ENCODE results near the gene PGBD1. TPM values are rescaled to one million over a fixed set of nuclear protein-coding genes. Genes with fewer than 3 reads are reported as not detected.

PGBD1 gene
- total RNA-seq, 1 donor = 5.6 TPM

DNA sequence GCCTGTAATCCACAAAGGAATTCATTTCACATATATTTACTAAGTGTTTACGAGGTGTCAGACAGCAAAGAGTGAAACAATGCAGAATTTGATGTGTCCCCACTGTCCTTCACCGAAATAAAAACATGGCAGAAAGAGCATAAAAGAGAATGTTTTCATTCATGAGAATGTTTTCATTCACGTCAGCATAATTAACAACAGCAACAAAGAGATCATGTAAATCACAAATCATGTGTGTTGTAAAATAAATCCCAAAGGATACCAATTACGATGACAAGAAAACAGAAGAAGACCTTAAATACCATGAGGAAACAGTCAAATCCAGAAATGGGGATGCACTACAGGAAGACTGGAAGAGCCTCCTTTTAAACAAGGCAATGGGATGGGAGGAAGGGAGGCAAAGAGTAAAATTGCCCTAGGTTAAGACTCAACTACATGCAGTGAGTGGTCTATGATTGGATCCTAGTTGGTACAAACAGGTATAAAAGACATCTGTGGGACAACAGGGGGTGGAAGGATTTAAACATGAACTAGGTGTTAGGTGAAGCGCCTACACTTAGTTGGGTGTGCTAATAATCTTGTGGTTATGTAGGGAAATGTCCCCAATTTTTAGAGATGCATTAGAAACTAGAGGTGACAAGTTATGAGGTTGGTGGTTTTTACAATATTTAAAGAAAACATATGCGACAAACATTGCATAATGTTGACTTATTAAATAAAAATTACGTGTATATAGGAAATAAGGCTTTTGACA, 53.1 kb downstream of the PGBD1 start:
- TF ChIP-seq, protein P1, sequence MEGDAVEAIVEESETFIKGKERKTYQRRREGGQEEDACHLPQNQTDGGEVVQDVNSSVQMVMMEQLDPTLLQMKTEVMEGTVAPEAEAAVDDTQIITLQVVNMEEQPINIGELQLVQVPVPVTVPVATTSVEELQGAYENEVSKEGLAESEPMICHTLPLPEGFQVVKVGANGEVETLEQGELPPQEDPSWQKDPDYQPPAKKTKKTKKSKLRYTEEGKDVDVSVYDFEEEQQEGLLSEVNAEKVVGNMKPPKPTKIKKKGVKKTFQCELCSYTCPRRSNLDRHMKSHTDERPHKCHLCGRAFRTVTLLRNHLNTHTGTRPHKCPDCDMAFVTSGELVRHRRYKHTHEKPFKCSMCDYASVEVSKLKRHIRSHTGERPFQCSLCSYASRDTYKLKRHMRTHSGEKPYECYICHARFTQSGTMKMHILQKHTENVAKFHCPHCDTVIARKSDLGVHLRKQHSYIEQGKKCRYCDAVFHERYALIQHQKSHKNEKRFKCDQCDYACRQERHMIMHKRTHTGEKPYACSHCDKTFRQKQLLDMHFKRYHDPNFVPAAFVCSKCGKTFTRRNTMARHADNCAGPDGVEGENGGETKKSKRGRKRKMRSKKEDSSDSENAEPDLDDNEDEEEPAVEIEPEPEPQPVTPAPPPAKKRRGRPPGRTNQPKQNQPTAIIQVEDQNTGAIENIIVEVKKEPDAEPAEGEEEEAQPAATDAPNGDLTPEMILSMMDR (IDR thresholded peaks at IDR 0.05; ENCODE audit: insufficient read depth, low read depth, low read length) = no peak
- H3K4me3 ChIP-seq (ENCODE audit: low read depth, low read length) = no peak overlapping the region
- DNase-seq (ENCODE audit: low read depth) = no peak

DNA sequence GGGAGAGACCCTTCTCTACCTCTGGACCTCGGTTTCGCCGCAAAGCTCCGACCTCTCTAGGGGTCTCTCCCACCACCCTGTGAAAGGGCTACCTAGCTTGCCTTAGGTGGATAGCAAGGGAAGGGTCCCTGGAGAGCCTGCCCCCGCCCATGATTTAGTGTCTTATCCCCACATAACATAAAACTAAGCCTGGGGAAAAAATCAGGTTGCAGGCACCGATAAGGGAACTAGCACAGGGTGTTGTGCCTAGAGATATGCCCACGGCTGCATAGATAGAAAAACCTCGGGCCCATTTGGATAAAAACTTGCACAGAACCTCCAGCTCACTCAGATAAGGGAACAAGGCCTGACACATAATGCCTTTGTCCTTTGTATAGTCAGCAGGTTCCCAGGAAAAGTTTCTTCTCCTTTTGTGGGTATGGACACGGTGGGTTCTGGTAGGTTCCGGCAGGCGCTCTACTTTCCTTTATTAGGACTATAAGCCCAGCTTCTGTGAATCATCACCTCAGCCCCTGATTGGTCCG, 53.7 kb downstream of the PGBD1 start:
- TF ChIP-seq, protein P1 (IDR thresholded peaks at IDR 0.05; ENCODE audit: insufficient read depth, low read depth, low read length) = no peak
- no peak for DNase-seq (ENCODE audit: low read depth)
- H3K4me3 ChIP-seq (ENCODE audit: low read depth, low read length) = peak overlapping the region; percentile 77

GRCh38 chr6:28335564-28336283, 54.4 kb downstream of the PGBD1 start, which contains the start of gene ZSCAN31:
Gene ZSCAN31, minus strand, starts transcription at chr6:28336148. Its CDS starts 6,465 bp downstream, at chr6:28329683.
- peak within 1 kb of the TSS; percentile 77 for H3K4me3 ChIP-seq (ENCODE audit: low read depth, low read length)
- TF ChIP-seq, protein P1 (IDR thresholded peaks at IDR 0.05; ENCODE audit: insufficient read depth, low read depth, low read length) = no peak
- DNase-seq (ENCODE audit: low read depth) = peak; percentile 97

DNA sequence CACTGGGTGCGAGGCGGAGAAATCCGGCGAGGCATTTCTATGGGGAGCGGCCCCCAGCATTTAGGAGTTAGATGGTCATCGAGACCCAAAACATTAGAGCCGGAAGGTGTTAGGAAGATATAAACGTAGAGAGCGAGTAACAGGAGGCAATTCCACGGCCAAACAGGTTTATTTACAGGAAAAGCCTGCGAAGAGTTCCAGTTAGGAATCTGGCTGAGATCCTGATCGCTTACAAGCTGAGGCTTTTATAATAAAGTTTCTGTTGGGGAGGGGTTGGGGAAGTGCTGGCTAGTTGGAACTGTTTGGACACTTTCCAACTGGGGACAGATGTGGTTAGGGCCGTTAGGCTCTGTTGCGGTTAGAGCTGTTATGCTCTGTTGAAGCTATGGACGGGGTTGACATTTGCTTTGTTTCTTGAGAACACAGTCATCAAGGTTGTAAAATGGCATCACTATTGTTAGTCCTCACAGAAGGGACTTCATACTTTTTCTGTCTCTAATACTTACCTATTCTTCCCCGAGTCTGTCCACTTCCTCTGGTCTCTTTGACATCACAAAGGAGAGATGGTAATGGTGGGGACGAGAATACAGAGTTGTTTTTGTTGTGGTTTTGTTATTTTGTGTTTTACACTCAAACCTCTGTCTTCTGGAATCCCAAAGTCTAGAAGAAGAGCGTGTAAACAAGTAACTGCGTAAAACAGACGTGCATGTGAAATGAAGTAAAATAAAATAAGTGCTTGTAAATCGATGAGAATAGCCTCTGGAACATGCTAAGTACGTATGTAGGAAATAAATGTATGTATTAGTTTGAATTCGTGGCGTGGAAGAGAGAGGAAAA, 55.1 kb downstream of the PGBD1 start:
- TF ChIP-seq, protein P1 (IDR thresholded peaks at IDR 0.05; ENCODE audit: insufficient read depth, low read depth, low read length) = no peak
- peak overlapping the region; percentile 77 for H3K4me3 ChIP-seq (ENCODE audit: low read depth, low read length)
- peak; percentile 52 for DNase-seq (ENCODE audit: low read depth)

GRCh38 chr6:28337121-28337520, 55.7 kb downstream of the PGBD1 start:
- TF ChIP-seq, protein P1 (IDR thresholded peaks at IDR 0.05; ENCODE audit: insufficient read depth, low read depth, low read length) = no peak
- H3K4me3 ChIP-seq (ENCODE audit: low read depth, low read length) = peak overlapping the region; percentile 77
- no peak for DNase-seq (ENCODE audit: low read depth)

- no peak overlapping the region for H3K4me3 ChIP-seq (ENCODE audit: low read depth, low read length)
- TF ChIP-seq, protein P1 (IDR thresholded peaks at IDR 0.05; ENCODE audit: insufficient read depth, low read depth, low read length) = no peak
- DNase-seq (ENCODE audit: low read depth) = no peak
These were observed 59.1 kb downstream of the PGBD1 start for GRCh38 chr6:28340310-28341095.

All from fibroblast of villous mesenchyme (primary cell).